ENCODE data around the gene NUDT9.
"Not testable (repeated sequence)": the region's sequence is repeated elsewhere in the genome, so short reads cannot be mapped to it uniquely, and the experiment has no call there.

NUDT9 gene

DNA sequence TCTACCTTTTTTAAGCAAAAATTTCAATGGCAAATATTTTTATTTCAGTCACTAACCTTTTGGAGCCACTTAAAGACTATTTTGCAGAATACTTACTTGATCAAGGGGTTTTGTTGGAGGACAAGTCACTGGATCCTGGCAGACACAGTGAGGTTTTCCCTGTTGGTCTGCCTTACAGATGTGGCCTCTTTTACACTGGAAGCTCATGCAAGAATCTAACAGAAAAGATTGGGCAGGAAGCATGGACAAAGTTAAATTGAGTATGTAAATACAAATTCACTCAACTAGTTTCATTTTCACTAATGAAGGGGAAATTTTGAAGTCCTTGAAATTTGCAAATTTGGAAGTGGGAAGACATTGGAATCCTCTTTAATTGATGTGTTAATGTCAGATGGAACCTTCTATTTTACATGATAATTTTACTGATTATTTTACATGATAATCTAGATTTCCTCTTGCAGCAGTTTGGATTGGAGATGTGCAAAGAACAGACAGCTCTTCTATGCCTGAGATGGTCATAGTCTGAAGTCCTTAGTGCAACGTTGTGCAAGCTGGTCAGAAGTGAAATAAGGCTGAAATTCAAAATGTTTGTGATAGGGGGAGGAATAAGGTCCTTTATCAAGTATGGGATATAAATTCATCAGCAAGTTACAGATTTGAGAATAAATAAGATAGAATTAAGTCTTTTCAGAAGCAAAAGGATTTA, 68.4 kb downstream of the NUDT9 start:
- H2AFZ ChIP-seq (ENCODE audit: low read depth, low read length) = no peak overlapping the region
- peaks cover 5% of the 10 kb centered on the region for H3K36me3 ChIP-seq (ENCODE audit: insufficient read depth, low read length)
- no peaks in the 10 kb centered on the region for H3K9me3 ChIP-seq (ENCODE audit: low read length)
- no peaks in the 10 kb centered on the region for H3K4me1 ChIP-seq (ENCODE audit: insufficient read depth, low read length)
- H3K4me3 ChIP-seq (ENCODE audit: low read length) = no peak overlapping the region
- H3K27me3 ChIP-seq (ENCODE audit: insufficient read depth, low read length) = no peaks in the 10 kb centered on the region

DNA sequence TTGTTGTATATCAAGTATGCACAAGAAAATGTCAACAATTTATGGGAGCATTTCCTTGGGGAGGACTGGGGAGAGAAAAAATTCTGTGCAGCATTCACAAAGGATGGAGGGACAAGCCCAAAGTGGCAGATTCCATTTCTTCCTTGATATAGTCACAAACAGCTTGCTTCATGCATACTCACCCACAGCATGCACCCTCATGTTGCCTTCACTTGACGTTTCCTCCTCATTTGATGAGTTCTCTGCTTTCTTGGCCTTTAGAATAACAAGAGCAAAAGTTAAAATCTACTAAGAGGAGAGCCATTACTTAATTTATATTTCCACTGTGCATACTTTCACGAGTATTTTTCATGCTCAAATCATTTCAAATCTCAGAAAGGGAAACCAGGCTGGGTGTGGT, 69.1 kb downstream of the NUDT9 start:
- H3K4me1 ChIP-seq (ENCODE audit: insufficient read depth, low read length) = no peaks in the 10 kb centered on the region
- peaks cover 5% of the 10 kb centered on the region for H3K36me3 ChIP-seq (ENCODE audit: insufficient read depth, low read length)
- no peaks in the 10 kb centered on the region for H3K9me3 ChIP-seq (ENCODE audit: low read length)
- no peaks in the 10 kb centered on the region for H3K27me3 ChIP-seq (ENCODE audit: insufficient read depth, low read length)
- H3K4me3 ChIP-seq (ENCODE audit: low read length) = no peak overlapping the region
- H2AFZ ChIP-seq (ENCODE audit: low read depth, low read length) = no peak overlapping the region

DNA sequence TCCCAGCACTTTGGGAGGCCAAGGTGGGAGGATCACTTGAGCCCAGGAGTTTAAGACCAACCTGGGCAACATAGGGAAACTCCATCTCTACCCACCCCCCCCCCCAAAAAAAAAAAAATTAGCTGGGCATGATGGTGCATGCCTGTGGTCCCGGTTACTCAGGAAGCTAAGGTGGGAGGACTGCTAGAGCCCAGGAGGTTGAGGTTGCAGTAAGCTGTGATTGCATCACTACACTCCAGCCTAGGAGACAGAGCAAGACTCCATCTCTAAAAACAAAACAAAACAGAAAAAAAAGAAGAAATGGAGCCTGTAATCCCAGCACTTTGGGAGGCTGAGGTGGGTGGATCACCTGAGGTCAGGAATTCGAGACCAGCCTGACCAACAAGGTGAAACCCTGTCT, 69.5 kb downstream of the NUDT9 start:
- not testable (repeated sequence) for H3K27me3 ChIP-seq (ENCODE audit: insufficient read depth, low read length); H2AFZ ChIP-seq (ENCODE audit: low read depth, low read length); H3K4me1 ChIP-seq (ENCODE audit: insufficient read depth, low read length); H3K4me3 ChIP-seq (ENCODE audit: low read length); H3K36me3 ChIP-seq (ENCODE audit: insufficient read depth, low read length); H3K9me3 ChIP-seq (ENCODE audit: low read length)

DNA sequence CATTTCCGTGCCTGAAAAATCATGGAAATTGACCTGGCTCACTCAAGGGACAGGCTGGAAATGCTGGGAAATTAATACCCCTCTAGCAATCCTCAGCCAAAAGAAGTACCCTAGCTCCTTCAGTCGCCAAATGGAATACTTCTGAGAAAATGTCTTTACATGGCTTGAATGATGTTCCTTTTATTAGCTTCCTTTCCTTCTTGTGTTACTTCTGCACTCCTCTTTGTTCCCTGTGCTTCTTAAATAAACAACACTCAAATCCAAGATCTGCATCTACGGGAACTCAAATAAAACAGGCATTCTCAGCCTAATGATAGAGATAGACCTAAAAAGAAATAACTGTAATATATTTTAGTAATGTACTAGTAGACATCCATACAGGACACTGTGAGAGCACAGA, 70.7 kb downstream of the NUDT9 start:
- Histone ChIP-seq H3K9me3 (ENCODE audit: low read length) (no peaks in the 10 kb centered on the region), H3K4me1 (ENCODE audit: insufficient read depth, low read length) (no peaks in the 10 kb centered on the region), H3K36me3 (ENCODE audit: insufficient read depth, low read length) (peaks cover 5% of the 10 kb centered on the region), H3K4me3 (ENCODE audit: low read length) (no peak overlapping the region), H2AFZ (ENCODE audit: low read depth, low read length) (no peak overlapping the region), H3K27me3 (ENCODE audit: insufficient read depth, low read length) (no peaks in the 10 kb centered on the region)

DNA sequence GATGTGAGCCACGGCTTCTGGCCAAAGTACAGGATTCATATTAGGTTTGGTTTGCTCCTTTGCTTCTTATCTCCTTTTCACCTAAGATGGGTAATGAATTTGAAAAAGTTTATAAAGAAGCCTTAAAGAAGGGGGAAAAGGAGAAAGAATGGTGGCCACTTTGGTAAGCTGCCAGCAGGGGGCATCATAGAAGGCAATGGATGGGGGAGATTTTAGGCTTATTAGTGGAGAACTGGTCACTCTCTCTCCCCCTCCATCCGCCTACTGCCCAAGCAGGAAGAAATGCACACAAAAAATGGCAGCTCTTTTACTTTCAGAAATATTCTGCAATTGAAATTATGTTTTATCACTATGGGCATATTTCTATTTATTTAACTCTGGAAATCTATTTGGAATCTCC, 74.8 kb downstream of the NUDT9 start:
- no peaks in the 10 kb centered on the region for H3K4me1 ChIP-seq (ENCODE audit: insufficient read depth, low read length)
- H2AFZ ChIP-seq (ENCODE audit: low read depth, low read length) = no peak overlapping the region
- no peaks in the 10 kb centered on the region for H3K36me3 ChIP-seq (ENCODE audit: insufficient read depth, low read length)
- no peaks in the 10 kb centered on the region for H3K9me3 ChIP-seq (ENCODE audit: low read length)
- no peak overlapping the region for H3K4me3 ChIP-seq (ENCODE audit: low read length)
- no peaks in the 10 kb centered on the region for H3K27me3 ChIP-seq (ENCODE audit: insufficient read depth, low read length)

DNA sequence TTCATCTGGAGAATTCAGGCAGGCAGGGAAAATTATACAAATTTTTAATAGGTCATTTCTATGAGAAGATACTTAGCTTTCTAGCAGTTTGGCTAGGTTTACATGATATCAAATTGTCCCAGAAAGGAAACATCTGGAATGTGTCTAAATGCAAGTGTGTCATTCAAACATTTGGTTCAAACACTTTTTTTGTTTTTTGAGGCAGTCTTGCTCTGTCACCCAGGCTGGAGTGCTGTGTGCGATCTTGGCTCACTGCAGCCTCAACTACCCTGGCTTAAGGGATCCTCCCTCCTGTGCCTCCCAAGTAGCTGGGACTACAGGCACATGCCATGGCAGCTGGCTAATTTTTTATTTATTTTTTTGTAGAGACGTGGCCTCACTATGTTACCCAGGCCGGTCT, 75.2 kb downstream of the NUDT9 start:
- no peaks in the 10 kb centered on the region for H3K4me1 ChIP-seq (ENCODE audit: insufficient read depth, low read length)
- H2AFZ ChIP-seq (ENCODE audit: low read depth, low read length) = no peak overlapping the region
- no peaks in the 10 kb centered on the region for H3K36me3 ChIP-seq (ENCODE audit: insufficient read depth, low read length)
- H3K9me3 ChIP-seq (ENCODE audit: low read length) = no peaks in the 10 kb centered on the region
- H3K27me3 ChIP-seq (ENCODE audit: insufficient read depth, low read length) = no peaks in the 10 kb centered on the region
- H3K4me3 ChIP-seq (ENCODE audit: low read length) = no peak overlapping the region

DNA sequence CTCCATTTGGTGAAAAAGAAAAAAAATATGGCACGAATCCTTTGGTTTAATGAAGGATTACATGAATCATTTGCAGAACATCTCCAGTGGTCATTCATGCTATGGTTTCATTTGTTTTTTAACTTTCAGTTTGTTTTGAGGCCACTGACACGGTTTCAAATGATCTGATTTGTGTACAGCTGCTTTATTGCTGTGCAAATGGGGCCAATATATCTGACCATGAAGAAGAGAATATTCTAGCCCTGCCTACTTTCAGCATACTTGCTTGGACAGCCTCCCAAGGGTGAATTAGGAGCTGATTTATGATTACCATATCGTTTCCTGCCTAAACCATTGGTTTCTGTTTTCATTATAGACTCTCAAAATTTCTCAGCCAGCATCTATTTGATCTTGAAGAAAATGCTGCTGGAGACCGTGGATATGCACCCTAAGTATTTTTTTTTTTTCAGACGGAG, 76.1 kb downstream of the NUDT9 start:
- no peaks in the 10 kb centered on the region for H3K27me3 ChIP-seq (ENCODE audit: insufficient read depth, low read length)
- H3K4me1 ChIP-seq (ENCODE audit: insufficient read depth, low read length) = no peaks in the 10 kb centered on the region
- no peak overlapping the region for H3K4me3 ChIP-seq (ENCODE audit: low read length)
- H3K9me3 ChIP-seq (ENCODE audit: low read length) = no peaks in the 10 kb centered on the region
- H2AFZ ChIP-seq (ENCODE audit: low read depth, low read length) = no peak overlapping the region
- H3K36me3 ChIP-seq (ENCODE audit: insufficient read depth, low read length) = no peaks in the 10 kb centered on the region

DNA sequence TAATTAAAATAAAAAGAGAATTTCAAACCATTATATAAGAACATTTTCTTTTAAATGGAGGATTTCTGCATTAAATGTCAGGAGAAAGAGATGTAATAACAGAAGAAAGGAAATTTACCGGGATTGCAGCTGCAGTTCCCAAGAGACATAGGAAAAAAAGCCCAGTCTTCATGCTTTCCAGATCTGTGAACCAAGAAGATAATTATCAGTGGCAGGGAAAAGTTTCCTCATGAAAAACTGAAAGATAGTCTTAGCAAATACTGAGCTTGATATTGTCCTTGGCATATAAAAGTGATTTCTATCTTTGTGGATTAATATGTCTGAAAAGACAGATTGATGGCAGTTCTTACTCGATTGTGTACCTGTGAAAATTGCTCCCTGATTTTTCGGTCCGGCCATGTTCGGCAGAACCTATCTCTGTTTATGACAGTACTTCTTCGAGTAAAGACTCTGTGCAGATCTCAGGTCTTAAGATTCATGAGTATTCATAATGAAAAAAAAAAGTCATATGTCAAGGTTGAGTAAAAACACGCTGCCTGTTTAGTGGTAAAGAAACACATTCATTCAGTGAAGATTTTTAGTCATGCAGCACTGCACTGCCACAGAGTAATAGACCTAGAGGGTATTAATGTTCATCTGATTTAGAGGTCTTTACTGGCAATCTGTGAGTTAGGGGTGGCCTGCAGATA, 77.2 kb downstream of the NUDT9 start:
- Histone ChIP-seq H3K36me3 (ENCODE audit: insufficient read depth, low read length) (no peaks in the 10 kb centered on the region), H3K27me3 (ENCODE audit: insufficient read depth, low read length) (no peaks in the 10 kb centered on the region), H3K9me3 (ENCODE audit: low read length) (no peaks in the 10 kb centered on the region), H3K4me3 (ENCODE audit: low read length) (no peak overlapping the region), H2AFZ (ENCODE audit: low read depth, low read length) (no peak overlapping the region), H3K4me1 (ENCODE audit: insufficient read depth, low read length) (no peaks in the 10 kb centered on the region)

DNA sequence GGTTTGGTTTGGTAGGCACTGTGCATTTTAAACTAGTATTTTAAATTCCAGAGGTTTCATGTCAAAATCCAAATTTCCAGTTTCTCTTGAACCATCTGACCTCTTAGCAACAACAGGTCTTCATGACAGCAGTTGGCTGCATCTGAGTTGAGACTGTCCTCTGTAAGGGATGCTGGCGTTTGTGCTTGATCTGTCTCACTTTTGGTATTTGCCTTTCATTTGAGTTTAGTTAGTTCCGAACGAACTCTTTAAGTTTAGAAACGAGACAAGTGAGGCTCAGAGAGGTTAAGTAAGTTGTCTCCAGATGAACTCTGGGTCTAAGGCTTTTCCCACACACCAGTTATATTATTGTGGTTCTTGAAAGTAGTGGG, 77.7 kb downstream of the NUDT9 start:
- no peaks in the 10 kb centered on the region for H3K9me3 ChIP-seq (ENCODE audit: low read length)
- no peaks in the 10 kb centered on the region for H3K36me3 ChIP-seq (ENCODE audit: insufficient read depth, low read length)
- H3K27me3 ChIP-seq (ENCODE audit: insufficient read depth, low read length) = no peaks in the 10 kb centered on the region
- no peak overlapping the region for H2AFZ ChIP-seq (ENCODE audit: low read depth, low read length)
- no peaks in the 10 kb centered on the region for H3K4me1 ChIP-seq (ENCODE audit: insufficient read depth, low read length)
- H3K4me3 ChIP-seq (ENCODE audit: low read length) = no peak overlapping the region

DNA sequence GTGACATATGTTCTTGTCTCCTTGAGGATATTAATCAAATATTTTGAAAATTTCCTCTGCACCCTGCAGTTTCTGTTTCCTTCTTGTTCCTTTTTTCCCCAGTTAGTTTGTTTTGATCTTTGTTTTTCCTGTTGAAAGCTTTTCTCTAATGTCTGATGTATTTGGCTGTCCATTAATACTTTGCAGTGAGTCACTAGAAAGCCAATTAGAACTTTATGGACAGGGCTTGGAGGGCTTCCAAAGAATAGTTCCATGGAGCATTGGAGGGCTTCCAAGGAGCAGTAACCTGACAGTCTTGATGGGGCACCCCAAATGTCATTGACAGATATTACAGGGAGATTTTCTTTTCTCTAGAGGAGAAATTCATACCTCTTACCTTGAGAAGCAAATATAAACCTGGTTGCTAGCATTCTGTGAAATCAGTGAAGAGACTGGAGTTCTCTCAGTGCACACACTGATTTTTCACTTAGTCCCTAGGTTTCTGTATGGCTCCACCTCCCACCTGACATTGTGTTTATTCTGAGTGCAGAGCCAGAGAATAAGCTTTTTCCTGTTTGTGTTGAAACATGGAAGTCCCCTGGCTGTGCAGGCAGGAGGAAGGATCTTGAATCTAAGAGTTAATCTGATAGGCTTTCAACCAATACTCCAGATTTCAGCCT, 80.3 kb downstream of the NUDT9 start:
- no peaks in the 10 kb centered on the region for H3K36me3 ChIP-seq (ENCODE audit: insufficient read depth, low read length)
- no peaks in the 10 kb centered on the region for H3K27me3 ChIP-seq (ENCODE audit: insufficient read depth, low read length)
- H3K9me3 ChIP-seq (ENCODE audit: low read length) = no peaks in the 10 kb centered on the region
- no peak overlapping the region for H3K4me3 ChIP-seq (ENCODE audit: low read length)
- no peak overlapping the region for H2AFZ ChIP-seq (ENCODE audit: low read depth, low read length)
- H3K4me1 ChIP-seq (ENCODE audit: insufficient read depth, low read length) = no peaks in the 10 kb centered on the region

DNA sequence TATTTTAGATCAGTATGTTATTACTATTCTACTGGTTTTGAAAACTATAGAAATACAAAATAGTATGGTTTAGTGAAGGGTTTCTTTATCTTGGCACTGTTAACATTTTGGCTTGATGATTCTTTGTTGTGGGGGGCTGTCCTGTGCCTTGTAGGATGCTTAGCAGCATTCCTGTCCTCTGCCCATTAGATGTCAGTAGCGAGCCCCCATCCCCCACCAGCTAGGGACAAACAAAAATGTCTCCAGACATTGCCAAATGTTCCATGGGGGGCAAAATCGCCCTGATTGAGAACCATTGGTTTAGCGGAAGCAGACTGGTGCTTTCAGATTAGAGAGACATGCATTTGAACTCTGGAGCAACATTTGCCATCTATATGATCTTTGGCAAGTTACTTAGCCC, 83.5 kb downstream of the NUDT9 start:
- no peaks in the 10 kb centered on the region for H3K4me1 ChIP-seq (ENCODE audit: insufficient read depth, low read length)
- H3K36me3 ChIP-seq (ENCODE audit: insufficient read depth, low read length) = no peaks in the 10 kb centered on the region
- no peaks in the 10 kb centered on the region for H3K9me3 ChIP-seq (ENCODE audit: low read length)
- no peaks in the 10 kb centered on the region for H3K27me3 ChIP-seq (ENCODE audit: insufficient read depth, low read length)
- H3K4me3 ChIP-seq (ENCODE audit: low read length) = no peak overlapping the region
- H2AFZ ChIP-seq (ENCODE audit: low read depth, low read length) = no peak overlapping the region

DNA sequence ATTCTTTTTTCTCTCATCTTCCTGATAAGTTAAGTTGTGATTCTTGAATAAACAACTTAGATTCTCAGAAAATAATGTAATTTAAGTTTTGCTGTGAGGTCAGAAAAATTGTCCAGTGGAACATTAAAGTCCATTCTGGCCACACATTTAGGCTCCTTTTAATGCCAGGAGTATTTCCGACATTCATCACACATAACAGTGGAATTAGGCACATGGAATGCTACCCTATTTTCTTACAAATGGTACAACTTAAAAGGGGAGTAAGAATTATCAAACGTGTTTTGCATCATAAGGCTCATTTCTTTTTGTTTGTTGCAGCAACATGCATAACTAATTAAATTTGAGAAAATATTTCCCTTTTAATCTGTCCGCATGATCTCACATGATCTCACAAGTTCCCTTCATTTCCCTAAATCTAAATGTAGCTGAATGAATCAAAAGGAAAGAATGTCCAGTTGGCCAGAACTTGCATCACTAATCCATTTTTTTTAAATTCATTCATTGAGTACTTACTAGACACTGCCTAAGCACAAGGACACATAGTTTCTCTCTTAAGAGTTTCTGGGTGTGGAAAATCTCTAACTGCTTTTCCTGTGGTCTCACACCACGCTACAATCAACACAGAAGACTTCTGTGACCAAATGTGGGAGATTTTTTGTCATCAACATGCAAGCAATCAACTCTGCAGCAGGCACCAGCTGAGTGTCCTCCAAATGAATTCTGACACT, 84.8 kb downstream of the NUDT9 start:
- no peaks in the 10 kb centered on the region for H3K4me1 ChIP-seq (ENCODE audit: insufficient read depth, low read length)

More for the DNA sequence above, 84.8 kb downstream of the NUDT9 start:
- no peaks in the 10 kb centered on the region for H3K9me3 ChIP-seq (ENCODE audit: low read length)
- H3K27me3 ChIP-seq (ENCODE audit: insufficient read depth, low read length) = no peaks in the 10 kb centered on the region
- H3K36me3 ChIP-seq (ENCODE audit: insufficient read depth, low read length) = no peaks in the 10 kb centered on the region
- no peak overlapping the region for H3K4me3 ChIP-seq (ENCODE audit: low read length)
- H2AFZ ChIP-seq (ENCODE audit: low read depth, low read length) = no peak overlapping the region
